GM04503 (cell line): ENCODE data around the gene RAET1G.
"Not testable (repeated sequence)": the region's sequence is repeated elsewhere in the genome, so short reads cannot be mapped to it uniquely, and the experiment has no call there.

Experiments
- DNase-seq: peaks from one replicate; pipeline ENCODE4 v3.0.0-alpha.2; 2012; ENCODE audit warnings: low read depth

RAET1G gene

GRCh38 chr6:149897015-149897697, 25.8 kb downstream of the RAET1G start:
- DNase-seq, result peak; percentile 91

- DNase-seq, result no peak
Observed at GRCh38 chr6:149896491-149896890, 26.4 kb downstream of the RAET1G start.

- peak; percentile 39 for DNase-seq
Observed at GRCh38 chr6:149895833-149896271, 27.1 kb downstream of the RAET1G start.

DNA sequence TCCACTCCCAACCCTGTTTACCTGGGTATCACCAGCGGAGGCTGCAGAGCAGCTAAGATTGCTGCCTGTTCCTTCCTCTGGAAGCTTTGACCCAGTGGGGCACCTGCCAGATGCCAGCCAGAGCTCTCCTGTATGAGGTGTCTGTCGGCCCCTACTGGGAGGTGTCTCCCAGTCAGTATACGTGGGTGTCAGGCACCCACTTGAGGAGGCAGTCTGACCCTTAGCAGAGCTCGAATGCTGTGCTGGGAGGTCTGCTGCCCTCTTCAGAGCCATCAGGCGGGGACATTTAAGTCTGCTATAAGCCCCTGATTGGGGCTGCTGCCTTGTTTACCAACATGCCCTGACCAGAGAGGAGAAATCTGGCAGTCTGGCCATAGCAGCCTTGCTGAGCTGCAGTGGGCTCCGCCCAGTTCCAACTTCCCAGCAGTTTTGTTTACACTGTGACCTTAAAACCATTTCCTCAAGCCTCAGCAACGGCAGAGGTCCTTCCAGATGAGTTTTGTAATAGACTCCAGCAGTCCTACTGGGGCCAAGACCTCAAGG, 27.8 kb downstream of the RAET1G start:
- DNase-seq, result peak; percentile 46

DNA sequence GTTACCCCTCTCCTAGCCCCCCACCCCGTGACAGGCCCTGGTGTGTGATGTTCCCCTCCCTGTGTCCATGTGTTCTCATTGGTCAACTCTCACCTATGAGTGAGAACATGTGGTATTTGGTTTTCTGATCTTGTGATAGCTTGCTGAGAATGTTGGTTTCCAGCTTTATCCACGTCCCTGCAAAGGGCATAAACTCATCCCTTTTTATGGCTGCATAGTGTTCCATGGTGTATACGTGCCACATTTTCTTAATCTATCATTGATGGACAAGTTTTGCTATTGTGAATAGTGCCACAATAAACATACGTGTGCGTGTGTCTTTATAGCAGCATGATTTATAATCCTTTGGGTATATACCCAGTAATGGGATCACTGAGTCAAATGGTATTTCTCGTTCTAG, 31.1 kb downstream of the RAET1G start:
- not testable (repeated sequence) for DNase-seq

DNA sequence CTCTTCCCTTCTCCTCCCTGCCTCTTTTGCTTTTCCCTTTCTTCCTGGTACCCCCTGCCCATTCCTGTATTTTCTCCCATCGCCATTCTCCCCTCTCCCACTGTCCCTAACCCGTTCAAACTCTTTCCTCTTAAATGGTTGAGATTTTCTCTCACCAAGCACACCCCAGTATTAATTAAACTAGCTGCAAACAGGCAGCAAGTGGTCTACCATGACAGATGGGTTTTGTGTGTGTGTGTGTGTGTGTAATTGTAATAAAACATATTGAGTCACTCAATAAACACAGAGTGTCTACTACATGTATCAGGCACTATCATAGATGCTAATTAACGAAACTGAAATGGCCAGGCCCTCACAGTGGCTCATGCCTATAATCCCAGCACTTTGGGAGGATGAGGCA, 31.7 kb downstream of the RAET1G start:
- no peak for DNase-seq

DNA sequence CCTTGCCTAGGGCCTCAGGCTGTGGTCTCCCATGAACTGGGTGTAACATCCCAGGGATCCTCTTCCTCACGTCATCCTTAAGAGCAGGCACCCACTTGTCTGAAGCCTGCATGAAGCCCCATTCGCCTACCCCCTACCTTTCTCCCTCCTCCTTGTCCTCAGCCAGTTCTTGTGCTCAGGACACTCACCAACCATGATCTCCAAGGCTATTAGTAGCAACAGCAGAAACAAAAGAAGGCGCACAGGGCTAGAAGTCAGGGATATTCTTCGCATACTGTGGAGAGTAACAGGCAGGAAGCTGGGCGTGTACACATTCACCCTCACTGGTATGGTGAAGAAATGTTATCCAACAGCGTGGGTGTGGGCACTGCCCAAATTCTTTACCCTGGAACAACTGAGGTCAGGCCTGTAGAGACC, 32.3 kb downstream of the RAET1G start:
- DNase-seq, result no peak

GRCh38 chr6:149889326-149889725, 33.6 kb downstream of the RAET1G start:
- no peak for DNase-seq

DNA sequence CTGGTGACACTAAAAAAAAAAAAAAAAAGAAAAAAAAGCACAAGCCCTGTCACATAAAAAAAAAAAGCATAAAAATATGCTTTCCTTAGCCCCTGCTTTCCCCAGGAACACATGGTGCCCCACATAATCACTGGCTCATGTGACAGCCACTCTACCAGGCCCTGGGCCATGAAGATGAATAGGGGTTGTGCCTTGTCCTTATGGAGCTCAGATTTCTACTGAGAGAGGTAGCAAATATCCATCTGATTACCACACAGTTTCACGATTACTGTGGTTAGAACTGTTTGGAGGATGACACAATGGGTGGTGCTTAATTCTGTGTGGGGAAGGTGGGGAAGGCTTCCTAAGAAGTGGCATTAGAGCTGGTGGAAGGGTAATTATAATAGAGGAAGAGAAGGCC, 34.3 kb downstream of the RAET1G start:
- DNase-seq, result no peak

DNA sequence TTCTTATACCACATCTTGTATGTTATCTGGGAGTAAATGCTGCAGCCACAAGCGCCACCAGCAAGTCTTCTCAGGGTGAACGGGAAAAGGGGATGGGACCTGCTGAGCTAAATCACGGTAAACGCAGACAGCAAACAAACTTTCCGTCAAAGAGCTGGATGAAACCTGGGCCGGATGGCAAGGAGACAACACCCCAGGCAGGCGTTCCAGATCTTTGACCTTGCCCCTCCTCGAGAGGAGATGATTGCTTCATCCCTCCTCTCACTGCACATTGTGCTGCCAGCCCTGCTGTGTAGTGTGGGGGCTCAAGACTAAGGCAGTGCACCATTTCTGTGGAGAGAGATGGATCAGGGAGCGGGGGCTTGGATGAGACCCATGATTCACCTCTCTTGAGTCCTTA, 34.8 kb downstream of the RAET1G start:
- no peak for DNase-seq

GRCh38 chr6:149887343-149887742, 35.6 kb downstream of the RAET1G start:
- peak; percentile 58 for DNase-seq

- no peak for DNase-seq
Observed at GRCh38 chr6:149885888-149886287, 37.0 kb downstream of the RAET1G start.

- no peak for DNase-seq
Observed at GRCh38 chr6:149884617-149885016, 38.3 kb downstream of the RAET1G start.

DNA sequence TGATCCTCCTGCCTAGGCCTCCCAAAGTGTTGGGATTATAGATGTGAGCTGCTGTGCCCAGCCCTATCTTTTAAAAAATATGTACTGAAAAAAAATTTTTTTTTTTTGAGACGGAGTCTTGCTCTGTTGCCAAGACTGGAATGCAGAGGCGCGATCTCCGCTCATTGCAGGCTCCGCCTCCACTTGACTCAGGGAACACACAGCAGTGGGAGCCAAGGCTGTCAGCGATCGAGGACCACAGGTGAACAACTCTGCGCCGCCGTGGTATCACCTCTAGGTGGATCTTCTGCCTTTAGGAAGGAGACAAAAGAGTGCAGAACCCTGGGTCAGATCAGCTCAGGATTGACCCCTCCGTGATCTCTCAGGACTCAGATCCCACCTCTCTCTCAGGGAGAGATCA, 38.7 kb downstream of the RAET1G start:
- DNase-seq, result no peak

- DNase-seq, result no peak
Observed at GRCh38 chr6:149881860-149882259, 41.1 kb downstream of the RAET1G start.

DNA sequence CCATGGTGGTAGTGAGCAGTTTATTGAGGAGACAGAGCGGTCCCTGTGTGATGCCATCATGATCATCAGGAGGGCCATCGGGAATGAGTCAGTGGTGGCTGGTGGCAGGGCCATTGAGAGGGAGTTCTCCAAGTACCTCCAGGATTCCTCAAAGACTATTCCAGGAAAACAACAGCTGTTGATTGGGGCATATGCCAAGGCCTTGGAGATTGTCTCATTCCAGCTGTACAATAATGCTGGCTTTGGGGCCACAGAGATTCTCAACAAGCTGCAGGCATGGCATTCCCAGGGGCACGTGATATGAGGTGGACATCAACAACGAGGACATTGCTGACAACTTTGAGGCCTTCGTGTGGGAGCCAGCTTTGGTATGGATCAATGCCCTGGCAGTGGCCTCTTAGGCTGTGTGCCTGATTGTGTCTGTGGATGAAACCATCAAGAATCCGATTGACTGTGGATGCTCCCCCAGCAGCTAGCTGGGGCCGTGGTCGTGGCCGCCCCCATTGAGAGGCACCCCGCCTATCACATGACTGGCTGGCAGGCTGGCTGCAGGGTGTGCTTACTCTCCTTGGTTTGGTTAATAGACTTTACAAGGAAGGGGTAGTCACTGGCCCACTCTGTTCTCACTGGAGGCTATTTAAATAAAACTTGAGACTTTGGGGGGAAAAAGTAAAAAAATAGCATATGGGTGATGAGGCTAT, 41.7 kb downstream of the RAET1G start:
- no peak for DNase-seq

DNA sequence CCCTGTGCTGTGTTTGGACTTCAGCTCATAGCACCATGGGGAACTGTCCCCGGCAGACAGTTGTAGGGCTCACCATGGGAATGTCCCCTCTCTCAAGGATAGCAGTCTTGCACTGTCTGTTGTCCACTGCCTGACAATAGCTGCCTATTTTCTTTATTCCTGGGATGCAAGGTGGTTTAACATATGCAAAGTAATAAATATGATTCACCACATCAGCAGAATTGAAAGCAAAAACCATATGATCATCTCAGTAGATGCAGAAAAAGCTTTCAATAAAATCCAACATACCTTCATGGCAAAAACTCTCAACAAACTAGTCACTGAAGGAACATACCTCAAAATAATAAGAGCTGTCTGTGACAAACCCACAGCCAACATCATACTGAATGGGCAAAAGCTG, 45.3 kb downstream of the RAET1G start:
- no peak for DNase-seq

DNA sequence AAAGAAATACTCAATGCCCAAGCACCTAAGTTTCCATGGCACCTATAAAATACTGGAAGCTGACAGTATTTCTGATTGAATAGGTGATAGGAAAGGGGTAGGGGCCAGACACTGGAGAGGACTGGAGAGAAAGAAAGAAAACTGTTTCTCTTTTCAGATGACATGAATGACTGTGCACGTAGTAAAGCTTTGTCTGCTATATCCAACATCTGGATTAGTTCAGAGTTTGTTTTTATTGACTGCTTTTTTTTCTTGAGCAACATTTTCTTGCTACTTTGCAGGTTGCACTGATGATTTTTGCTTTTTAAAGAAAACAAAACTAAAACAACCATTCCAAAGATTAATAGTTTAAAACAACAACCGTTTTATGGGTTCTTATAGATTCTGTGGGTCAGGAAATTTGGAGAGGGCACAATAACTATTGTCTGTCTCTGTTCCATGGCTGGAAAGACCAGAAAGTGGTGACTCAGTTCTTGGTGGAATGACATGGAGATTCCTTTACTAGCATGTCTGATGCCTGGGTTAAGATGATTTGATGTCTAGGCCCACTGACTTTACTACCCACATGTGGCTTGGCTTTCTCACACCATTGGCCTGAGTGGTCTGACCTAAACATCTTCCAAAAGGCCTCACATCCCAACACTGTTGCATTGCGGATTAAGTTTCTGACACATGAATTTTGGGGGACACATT, 46.5 kb downstream of the RAET1G start:
- no peak for DNase-seq

- DNase-seq, result no peak
Observed at GRCh38 chr6:149872233-149872632, 50.7 kb downstream of the RAET1G start.

DNA sequence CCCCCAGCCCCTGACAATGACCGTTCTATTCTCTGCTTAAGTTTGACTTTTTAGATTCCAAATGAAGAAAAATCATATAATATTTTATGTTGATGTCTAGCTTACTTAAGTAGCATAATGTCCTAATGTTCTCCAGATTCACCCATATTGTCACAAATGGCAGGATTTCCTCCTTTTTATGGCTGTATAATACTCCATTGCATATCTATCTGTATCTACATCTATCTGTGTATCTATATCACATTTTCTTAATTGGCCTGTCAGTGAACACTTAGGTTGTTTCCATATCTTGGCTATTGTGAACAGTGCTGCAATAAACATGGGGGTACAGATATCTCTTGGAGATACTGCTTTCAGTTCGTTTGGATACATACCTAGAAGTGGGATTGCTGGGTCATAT, 51.7 kb downstream of the RAET1G start:
- DNase-seq, result no peak

GRCh38 chr6:149869275-149869892, 53.5 kb downstream of the RAET1G start:
- DNase-seq, result no peak

DNA sequence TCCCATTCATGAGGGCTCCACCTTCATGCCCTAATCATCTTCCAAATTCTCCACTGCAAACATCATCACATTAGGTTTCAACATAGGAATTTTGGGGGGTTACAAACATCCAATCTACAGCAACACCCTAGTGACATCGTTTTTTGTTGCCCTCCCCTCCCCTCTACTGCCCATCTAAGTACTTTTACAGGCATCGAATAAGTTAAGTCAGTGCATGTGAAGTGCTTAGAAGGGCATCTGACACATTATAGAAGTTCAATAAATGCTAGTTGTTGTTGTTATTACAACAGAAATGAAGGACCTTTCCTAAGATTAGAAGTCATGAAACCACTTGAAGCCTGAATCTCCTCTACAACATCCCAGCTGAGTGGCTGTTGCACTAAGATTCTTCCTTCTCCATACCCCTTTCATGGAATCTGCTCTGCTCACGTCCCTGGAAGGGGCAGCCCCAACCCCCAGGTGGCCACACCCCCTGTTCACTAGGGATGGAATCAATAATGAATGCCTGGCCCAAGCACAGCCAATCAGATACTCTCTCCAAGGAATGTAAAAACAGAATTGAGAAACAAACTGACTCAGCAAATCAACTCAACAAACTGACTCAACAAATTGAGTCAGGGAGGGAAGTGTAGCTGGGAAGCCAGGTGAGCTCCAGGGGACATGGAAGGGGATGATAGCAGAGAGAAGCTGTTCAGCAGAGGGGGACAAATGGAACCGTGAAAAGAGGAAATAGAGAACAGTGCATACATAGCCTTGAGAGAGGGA, 54.9 kb downstream of the RAET1G start:
- no peak for DNase-seq
